Measurements from ENCODE around the gene GPR39. TPM values are rescaled to one million over a fixed set of nuclear protein-coding genes. Genes with fewer than 3 reads are reported as not detected.
A peak's percentile ranks its signal among the peaks of the same experiment; 100 is the strongest.

The GPR39 gene
- total RNA-seq, 1 donor from 2014 or later = not detected

GRCh38 chr2:132544006-132544630 is 127.5 kb downstream of the GPR39 start:
- Mint-ChIP-seq H3K27me3 (ENCODE audit: insufficient read depth) (peaks cover 2% of the 10 kb centered on the region), H3K4me3 (no peak overlapping the region), H3K27ac (no peak overlapping the region), H3K4me1 (ENCODE audit: low read depth) (no peaks in the 10 kb centered on the region), H3K36me3 (ENCODE audit: low read depth) (no peaks in the 10 kb centered on the region), H3K9me3 (peaks cover 12% of the 10 kb centered on the region)
- no peak for DNase-seq (ENCODE audit: low spot score)
- intact Hi-C loops (cut with micrococcal nuclease) = no loop called here

GRCh38 chr2:132547090-132547687 is 130.6 kb downstream of the GPR39 start:
- no peaks in the 10 kb centered on the region for H3K27me3 Mint-ChIP-seq (ENCODE audit: insufficient read depth)
- H3K9me3 Mint-ChIP-seq = peaks cover 8% of the 10 kb centered on the region
- peak; percentile 9 for DNase-seq (ENCODE audit: low spot score)
- H3K4me1 Mint-ChIP-seq (ENCODE audit: low read depth) = no peaks in the 10 kb centered on the region
- intact Hi-C loops (cut with micrococcal nuclease) = loop anchor here (1.0 to 2.0 kb wide), 2 partner anchors 279 to 1234 kb away; no protein-coding TSS in a partner anchor
- no peaks in the 10 kb centered on the region for H3K36me3 Mint-ChIP-seq (ENCODE audit: low read depth)
- no peak overlapping the region for H3K27ac Mint-ChIP-seq
- no peak overlapping the region for H3K4me3 Mint-ChIP-seq

- DNase-seq (ENCODE audit: low spot score) = no peak
- Mint-ChIP-seq H3K27ac (no peak overlapping the region), H3K4me1 (ENCODE audit: low read depth) (no peaks in the 10 kb centered on the region), H3K4me3 (no peak overlapping the region), H3K36me3 (ENCODE audit: low read depth) (no peaks in the 10 kb centered on the region), H3K9me3 (no peaks in the 10 kb centered on the region), H3K27me3 (ENCODE audit: insufficient read depth) (no peaks in the 10 kb centered on the region)
- intact Hi-C loops (cut with micrococcal nuclease) = no loop called here
Observed at GRCh38 chr2:132549935-132550670, 133.5 kb downstream of the GPR39 start.

GRCh38 chr2:132550946-132551345 is 134.3 kb downstream of the GPR39 start:
- Mint-ChIP-seq H3K9me3 (no peaks in the 10 kb centered on the region), H3K4me3 (no peak overlapping the region), H3K4me1 (ENCODE audit: low read depth) (no peaks in the 10 kb centered on the region), H3K36me3 (ENCODE audit: low read depth) (no peaks in the 10 kb centered on the region), H3K27ac (no peak overlapping the region), H3K27me3 (ENCODE audit: insufficient read depth) (no peaks in the 10 kb centered on the region)
- intact Hi-C loops (cut with micrococcal nuclease) = no loop called here
- DNase-seq (ENCODE audit: low spot score) = no peak

GRCh38 chr2:132557694-132558093 is 141.1 kb downstream of the GPR39 start:
- DNase-seq (ENCODE audit: low spot score) = no peak
- Mint-ChIP-seq H3K27me3 (ENCODE audit: insufficient read depth) (no peaks in the 10 kb centered on the region), H3K36me3 (ENCODE audit: low read depth) (no peaks in the 10 kb centered on the region), H3K4me1 (ENCODE audit: low read depth) (no peaks in the 10 kb centered on the region), H3K9me3 (no peaks in the 10 kb centered on the region), H3K4me3 (no peak overlapping the region), H3K27ac (no peak overlapping the region)
- intact Hi-C loops (cut with micrococcal nuclease) = no loop called here

GRCh38 chr2:132559326-132559725 is 142.7 kb downstream of the GPR39 start:
- peaks cover under 1% of the 10 kb centered on the region for H3K9me3 Mint-ChIP-seq

GRCh38 chr2:132559921-132560320 is 143.3 kb downstream of the GPR39 start:
- H3K27ac Mint-ChIP-seq = no peak overlapping the region
- no peak overlapping the region for H3K4me3 Mint-ChIP-seq
- peaks cover 3% of the 10 kb centered on the region for H3K9me3 Mint-ChIP-seq
- intact Hi-C loops (cut with micrococcal nuclease) = no loop called here
- no peaks in the 10 kb centered on the region for H3K36me3 Mint-ChIP-seq (ENCODE audit: low read depth)
- H3K4me1 Mint-ChIP-seq (ENCODE audit: low read depth) = no peaks in the 10 kb centered on the region
- DNase-seq (ENCODE audit: low spot score) = no peak
- H3K27me3 Mint-ChIP-seq (ENCODE audit: insufficient read depth) = no peaks in the 10 kb centered on the region

More at GRCh38 chr2:132559326-132559725, 142.7 kb downstream of the GPR39 start:
- intact Hi-C loops (cut with micrococcal nuclease) = no loop called here
- Mint-ChIP-seq H3K4me1 (ENCODE audit: low read depth) (no peaks in the 10 kb centered on the region), H3K36me3 (ENCODE audit: low read depth) (no peaks in the 10 kb centered on the region), H3K27ac (no peak overlapping the region), H3K4me3 (no peak overlapping the region), H3K27me3 (ENCODE audit: insufficient read depth) (no peaks in the 10 kb centered on the region)
- no peak for DNase-seq (ENCODE audit: low spot score)

- no peaks in the 10 kb centered on the region for H3K4me1 Mint-ChIP-seq (ENCODE audit: low read depth)
- H3K27ac Mint-ChIP-seq = no peak overlapping the region
- no peak for DNase-seq (ENCODE audit: low spot score)
- no peaks in the 10 kb centered on the region for H3K27me3 Mint-ChIP-seq (ENCODE audit: insufficient read depth)
- intact Hi-C loops (cut with micrococcal nuclease) = no loop called here
- no peaks in the 10 kb centered on the region for H3K36me3 Mint-ChIP-seq (ENCODE audit: low read depth)
- H3K9me3 Mint-ChIP-seq = peaks cover 3% of the 10 kb centered on the region
- H3K4me3 Mint-ChIP-seq = no peak overlapping the region
Observed at GRCh38 chr2:132560562-132560961, 144.0 kb downstream of the GPR39 start.

GRCh38 chr2:132562245-132562644 is 145.6 kb downstream of the GPR39 start:
- DNase-seq (ENCODE audit: low spot score) = no peak
- Mint-ChIP-seq H3K4me3 (no peak overlapping the region), H3K9me3 (peaks cover 6% of the 10 kb centered on the region), H3K27me3 (ENCODE audit: insufficient read depth) (no peaks in the 10 kb centered on the region), H3K27ac (no peak overlapping the region), H3K36me3 (ENCODE audit: low read depth) (no peaks in the 10 kb centered on the region), H3K4me1 (ENCODE audit: low read depth) (no peaks in the 10 kb centered on the region)
- intact Hi-C loops (cut with micrococcal nuclease) = no loop called here

- DNase-seq (ENCODE audit: low spot score) = no peak
- intact Hi-C loops (cut with micrococcal nuclease) = no loop called here
- Mint-ChIP-seq H3K4me3 (no peak overlapping the region), H3K27ac (no peak overlapping the region), H3K36me3 (ENCODE audit: low read depth) (no peaks in the 10 kb centered on the region), H3K9me3 (peaks cover 6% of the 10 kb centered on the region), H3K27me3 (ENCODE audit: insufficient read depth) (no peaks in the 10 kb centered on the region), H3K4me1 (ENCODE audit: low read depth) (no peaks in the 10 kb centered on the region)
Observed at GRCh38 chr2:132564065-132564464, 147.5 kb downstream of the GPR39 start.

GRCh38 chr2:132566379-132566778 is 149.8 kb downstream of the GPR39 start:
- no peak overlapping the region for H3K27ac Mint-ChIP-seq
- H3K36me3 Mint-ChIP-seq (ENCODE audit: low read depth) = no peaks in the 10 kb centered on the region
- H3K4me1 Mint-ChIP-seq (ENCODE audit: low read depth) = no peaks in the 10 kb centered on the region
- peaks cover 9% of the 10 kb centered on the region for H3K9me3 Mint-ChIP-seq
- no peaks in the 10 kb centered on the region for H3K27me3 Mint-ChIP-seq (ENCODE audit: insufficient read depth)
- no peak overlapping the region for H3K4me3 Mint-ChIP-seq
- DNase-seq (ENCODE audit: low spot score) = no peak
- intact Hi-C loops (cut with micrococcal nuclease) = no loop called here

- no peak overlapping the region for H3K27ac Mint-ChIP-seq
- no peaks in the 10 kb centered on the region for H3K27me3 Mint-ChIP-seq (ENCODE audit: insufficient read depth)
- H3K4me3 Mint-ChIP-seq = no peak overlapping the region
- H3K4me1 Mint-ChIP-seq (ENCODE audit: low read depth) = no peaks in the 10 kb centered on the region
- H3K9me3 Mint-ChIP-seq = peaks cover 9% of the 10 kb centered on the region
- intact Hi-C loops (cut with micrococcal nuclease) = no loop called here
- no peak for DNase-seq (ENCODE audit: low spot score)
- H3K36me3 Mint-ChIP-seq (ENCODE audit: low read depth) = no peaks in the 10 kb centered on the region
Observed at GRCh38 chr2:132567682-132568081, 151.1 kb downstream of the GPR39 start.

GRCh38 chr2:132568656-132569055 is 152.1 kb downstream of the GPR39 start:
- Mint-ChIP-seq H3K27ac (no peak overlapping the region), H3K27me3 (ENCODE audit: insufficient read depth) (no peaks in the 10 kb centered on the region), H3K9me3 (peaks cover 9% of the 10 kb centered on the region), H3K36me3 (ENCODE audit: low read depth) (no peaks in the 10 kb centered on the region), H3K4me1 (ENCODE audit: low read depth) (no peaks in the 10 kb centered on the region), H3K4me3 (no peak overlapping the region)
- intact Hi-C loops (cut with micrococcal nuclease) = no loop called here
- DNase-seq (ENCODE audit: low spot score) = no peak

All from activated T-helper 1 cell treated with anti-CD3 and anti-CD28 coated beads, Interleukin-12 subunit alpha, Interleukin-12 subunit beta, Interleukin-2, Interleukin-4 antibody, amounts not matched to agents 30 ng/mL and 10 ng/mL and 1 ng/mL, durations not matched to agents 14 hours and 24 hours and 36 hours (primary cell).